HCT116 (cell line): ENCODE data around the gene CACNA2D2. TPM values are rescaled to one million over a fixed set of nuclear protein-coding genes. Genes with fewer than 3 reads are reported as not detected.

Source experiments
- ATAC-seq: fragments of 200-7000 bp; cut with Tn5 transposase; 2 replicates; pipeline ENCODE4 v1.9.1; 2020; ENCODE audit warnings: mild to moderate bottlenecking, moderate library complexity
- BruUV-seq: library from RNA; stranded (reverse); fragments of 400-500 nt; replicated peaks from 2 replicates; lab custom pipeline; 2021; lab: Mats Ljungman, UMichigan
- CTCF ChIA-PET: fragments of 300-600 bp; sonication (Branson Sonifier 250); formaldehyde crosslinking; loops from one replicate; lab custom pipeline; 2021; ENCODE audit warnings: antibody characterized with exemption; lab: Charles Lee
- POLR2A ChIA-PET: fragments of 300-600, 350-600 bp; sonication (Branson Sonifier 250); formaldehyde crosslinking; loops from one replicate; lab custom pipeline; 2021; ENCODE audit warnings: antibody characterized with exemption; lab: Charles Lee
- RAD21 ChIA-PET, 2 experiments: fragments of 300-600 bp; sonication (Branson Sonifier 250); formaldehyde crosslinking; loops; one replicate each; lab custom pipeline; 2023; ENCODE audit warnings: low total read pairs in 2 of 2; ENCODE audit not compliant: uncharacterized antibody in 2 of 2, unreplicated experiment in 2 of 2, low non-redundant PET in 1 of 2; lab: Charles Lee
- DNase-seq: peaks from one replicate; pipeline ENCODE4 v3.0.0-alpha.2; 2010; ENCODE audit warnings: low read depth, low spot score
- H2AFZ ChIP-seq: fragments of 200-600 bp; shearing (Covaris generic), sonication (generic); 2 replicates; pipeline ENCODE4 v1.6.1; 2017; ENCODE audit warnings: low read depth, mixed run types, mixed read lengths, antibody characterized with exemption, low read length; ENCODE audit not compliant: poor library complexity, severe bottlenecking
- H3K27ac ChIP-seq: 2 replicates; pipeline ENCODE4 v1.5.1; 2012; ENCODE audit warnings: low read depth, low read length
- H3K27me3 ChIP-seq: fragments of 200-600 bp; sonication (generic); 2 replicates; pipeline ENCODE4 v1.6.1; 2016; ENCODE audit warnings: mixed run types, low read length, mixed read lengths; ENCODE audit not compliant: insufficient read depth
- H3K36me3 ChIP-seq, 2 experiments: fragments of 200-500 bp in 1 of 2; fragments of 200-600 bp in 1 of 2; sonication (Bioruptor generic) in 1 of 2; sonication (generic) in 1 of 2; 2 replicates each; pipeline versions ENCODE4 v1.5.1 to v1.6.1; 2014 to 2016; ENCODE audit warnings: low read length in 2 of 2, inconsistent platforms in 1 of 2, mixed read lengths in 1 of 2, mixed run types in 1 of 2; ENCODE audit not compliant: insufficient read depth in 2 of 2, control insufficient read depth in 1 of 2
- H3K4me1 ChIP-seq, 2 experiments: fragments of 200-600 bp in 1 of 2; sonication (generic) in 1 of 2; 2 replicates each; pipeline versions ENCODE4 v1.5.1 to v1.6.1; 2012 to 2017; ENCODE audit warnings: low read length in 2 of 2, inconsistent platforms in 1 of 2, mild to moderate bottlenecking in 1 of 2, mixed read lengths in 1 of 2, mixed run types in 1 of 2, moderate library complexity in 1 of 2; ENCODE audit not compliant: insufficient read depth in 2 of 2, control insufficient read depth in 1 of 2
- H3K4me2 ChIP-seq: fragments of 200-600 bp; sonication (generic); 2 replicates; pipeline ENCODE4 v1.6.1; 2017; ENCODE audit warnings: mixed run types, low read length, mixed read lengths
- H3K4me3 ChIP-seq, 2 experiments: fragments of 200-600 bp in 1 of 2; sonication (generic) in 1 of 2; replicated peaks in 1 of 2; 2 replicates each; pipeline ENCODE4 v1.5.1; 2011 to 2016; ENCODE audit warnings: low read length in 2 of 2, control low read depth in 1 of 2, low read depth in 1 of 2, mild to moderate bottlenecking in 1 of 2, mixed read lengths in 1 of 2, mixed run types in 1 of 2
- H3K79me2 ChIP-seq: fragments of 200-600 bp; sonication (generic); 2 replicates; pipeline ENCODE4 v1.6.1; 2017; ENCODE audit warnings: mild to moderate bottlenecking, mixed run types, low read length, moderate library complexity, mixed read lengths; ENCODE audit not compliant: insufficient read depth
- H3K9ac ChIP-seq: fragments of 200-600 bp; sonication (generic); 2 replicates; pipeline ENCODE4 v1.6.1; 2016; ENCODE audit warnings: low read length, mixed read lengths
- H3K9me2 ChIP-seq: fragments of 200-600 bp; sonication (generic), shearing (Covaris generic); 2 replicates; pipeline ENCODE4 v1.6.1; 2017; ENCODE audit warnings: mixed run types, mild to moderate bottlenecking, moderate library complexity; ENCODE audit not compliant: insufficient read depth
- H3K9me3 ChIP-seq, 2 experiments: fragments of 200-500 bp in 1 of 2; fragments of 200-600 bp in 1 of 2; sonication (Bioruptor generic) in 1 of 2; sonication (generic) in 1 of 2; 2 replicates each; pipeline ENCODE4 v1.6.1; 2014 to 2017; ENCODE audit warnings: low read length in 2 of 2, mixed read lengths in 2 of 2, inconsistent platforms in 1 of 2, low read depth in 1 of 2, mild to moderate bottlenecking in 1 of 2, mixed run types in 1 of 2, moderate library complexity in 1 of 2; ENCODE audit not compliant: control insufficient read depth in 1 of 2, insufficient read depth in 1 of 2
- H4K20me1 ChIP-seq: fragments of 200-600 bp; sonication (generic), shearing (Covaris generic); 2 replicates; pipeline ENCODE4 v1.6.1; 2017; ENCODE audit warnings: mixed run types, mild to moderate bottlenecking, moderate library complexity; ENCODE audit not compliant: insufficient read depth
- ATF3 ChIP-seq: IDR thresholded peaks from 2 replicates; pipeline ENCODE4 v1.6.1; 2012
- CBX3 ChIP-seq: IDR thresholded peaks from 2 replicates; pipeline ENCODE4 v1.6.1; 2012; ENCODE audit warnings: low read depth
- CEBPB ChIP-seq: IDR thresholded peaks from 2 replicates; pipeline ENCODE4 v1.6.1; 2012; ENCODE audit warnings: low read depth
- CTCF ChIP-seq, 3 experiments: fragments of 200-600 bp in 1 of 3; sonication (generic) in 1 of 3; IDR thresholded peaks in 2 of 3; conservative IDR thresholded peaks in 1 of 3; 2 replicates each; pipeline ENCODE4 v1.5.1; 2012 to 2017; ENCODE audit warnings: low read depth in 2 of 3, low read length in 2 of 3, antibody characterized with exemption in 1 of 3, borderline replicate concordance in 1 of 3, control low read depth in 1 of 3, mild to moderate bottlenecking in 1 of 3, mixed read lengths in 1 of 3, mixed run types in 1 of 3, moderate library complexity in 1 of 3; ENCODE audit not compliant: insufficient read depth in 1 of 3
- EGR1 ChIP-seq: IDR thresholded peaks from 2 replicates; pipeline ENCODE4 v1.6.1; 2012; ENCODE audit warnings: low read depth
- ELF1 ChIP-seq: IDR thresholded peaks from 2 replicates; pipeline ENCODE4 v1.6.1; 2012; ENCODE audit warnings: low read depth, borderline replicate concordance
- EZH2 ChIP-seq: fragments of 200-600 bp; sonication (generic); IDR thresholded peaks from 2 replicates; pipeline ENCODE4 v1.6.1; 2017; ENCODE audit warnings: antibody characterized with exemption, mixed run types
- EZH2phosphoT487 ChIP-seq: fragments of 200-600 bp; IDR thresholded peaks from 2 replicates; pipeline ENCODE4 v1.6.1; 2018; ENCODE audit warnings: antibody characterized with exemption, borderline replicate concordance
- FOSL1 ChIP-seq: IDR thresholded peaks from 2 replicates; pipeline ENCODE4 v1.6.1; 2012; ENCODE audit warnings: low read depth
- JUND ChIP-seq: IDR thresholded peaks from 2 replicates; pipeline ENCODE4 v1.6.1; 2012
- RAD21 ChIP-seq: IDR thresholded peaks from 2 replicates; pipeline ENCODE4 v1.6.1; 2012; ENCODE audit warnings: low read depth, mild to moderate bottlenecking
- SIN3A ChIP-seq: IDR thresholded peaks from 2 replicates; pipeline ENCODE4 v1.6.1; 2012; ENCODE audit warnings: low read depth
- SRF ChIP-seq: IDR thresholded peaks from 2 replicates; pipeline ENCODE4 v1.6.1; 2012; ENCODE audit warnings: low read depth
- TCF7L2 ChIP-seq: IDR thresholded peaks from 2 replicates; pipeline ENCODE4 v1.7.0; 2011; ENCODE audit warnings: borderline replicate concordance, inconsistent platforms; ENCODE audit not compliant: insufficient read depth, insufficient read length; ENCODE audit errors: extremely low read depth
- YY1 ChIP-seq: IDR thresholded peaks from 2 replicates; pipeline ENCODE4 v1.6.1; 2011; ENCODE audit warnings: low read length, low read depth, moderate library complexity, mild to moderate bottlenecking; ENCODE audit not compliant: insufficient replicate concordance; ENCODE audit errors: extremely low read depth
- ZNF274 ChIP-seq: fragments of 200-500 bp; sonication (Bioruptor generic); IDR thresholded peaks from 2 replicates; pipeline ENCODE4 v1.6.1; 2014; ENCODE audit warnings: mild to moderate bottlenecking, low read depth, low read length, inconsistent platforms
- intact Hi-C: fragments of 100-400 bp; cut with micrococcal nuclease; formaldehyde crosslinking; loops from 2 replicates; pipeline ENCODE4 v1.10.0; 2022
- total RNA-seq: library from RNA; stranded (reverse); gene quantifications from one replicate; pipeline ENCODE4 v1.2.1, GENCODE V29; 2021; ENCODE audit not compliant: unreplicated experiment

CACNA2D2 gene
- total RNA-seq, 1 experiment from 2014 or later, result 10.2 TPM

GRCh38 chr3:50395070-50395860 is 108.2 kb downstream of the CACNA2D2 start:
- POLR2A ChIA-PET, result interaction anchor here (1.4 kb wide), 1 partner anchor 9 kb away, joined by 3 read pairs; no protein-coding TSS in a partner anchor
- Histone ChIP-seq H4K20me1 (no peaks in the 10 kb centered on the region), H2AFZ (no peak overlapping the region), H3K27me3 (no peaks in the 10 kb centered on the region), H3K27ac (no peak overlapping the region), H3K4me1 (peaks cover 3 to 45% of the 10 kb centered on the region in 2 experiments; a peak in 3 of 4 replicates), H3K4me2 (no peak overlapping the region), H3K9me3 (no peaks in the 10 kb centered on the region), H3K9me2 (no peaks in the 10 kb centered on the region), H3K9ac (no peak overlapping the region), H3K36me3 (no peaks in the 10 kb centered on the region), H3K4me3 (no peak overlapping the region), H3K79me2 (no peaks in the 10 kb centered on the region)
- TF ChIP-seq EGR1 (no peak), RAD21 (no peak), SRF (no peak), FOSL1 (no peak), YY1 (no peak), CEBPB (no peak), EZH2 (no peak), ATF3 (no peak), TCF7L2 (no peak)
- intact Hi-C loops, result no loop called here
- DNase-seq, result no peak
- CTCF ChIA-PET, result no interaction called here
- RAD21 ChIA-PET, result no interaction called here
- BruUV-seq, result no TSS peak
- no peak for ATAC-seq

- H3K4me2 ChIP-seq, result 0 out of 2 replicates have a peak overlapping the region, but pooled peaks have one; percentile 9
- H4K20me1 ChIP-seq, result no peaks in the 10 kb centered on the region
- H3K9ac ChIP-seq, result no peak overlapping the region
- POLR2A ChIA-PET, result no interaction called here
- DNase-seq, result no peak
- H2AFZ ChIP-seq, result no peak overlapping the region
- CTCF ChIA-PET, result no interaction called here
- H3K4me1 ChIP-seq, result peaks cover 3 to 45% of the 10 kb centered on the region in 2 experiments; a peak in 3 of 4 replicates
- H3K36me3 ChIP-seq, result no peaks in the 10 kb centered on the region
- intact Hi-C loops, result no loop called here
- no peak overlapping the region for H3K4me3 ChIP-seq
- H3K27ac ChIP-seq, result no peak overlapping the region
- no TSS peak for BruUV-seq
- H3K79me2 ChIP-seq, result no peaks in the 10 kb centered on the region
- RAD21 ChIA-PET, result no interaction called here
- no peaks in the 10 kb centered on the region for H3K9me3 ChIP-seq
- no peaks in the 10 kb centered on the region for H3K9me2 ChIP-seq
- H3K27me3 ChIP-seq, result no peaks in the 10 kb centered on the region
- ATAC-seq, result no peak
- TF ChIP-seq CTCF (IDR thresholded peaks at IDR 0.05 in 2 of 3, conservative IDR thresholded peaks at IDR 0.05 in 1 of 3; ENCODE audit: borderline replicate concordance in 1 of 3, insufficient read depth in 1 of 3, low read depth in 2 of 3, low read length in 2 of 3) (no peak), TCF7L2 (no peak), JUND (no peak), CBX3 (no peak), ZNF274 (no peak), EGR1 (no peak), ELF1 (no peak), EZH2phosphoT487 (no peak), SIN3A (no peak)
These were observed 110.4 kb downstream of the CACNA2D2 start for GRCh38 chr3:50393061-50393460.
